ENCODE results near the gene PRKCD.

Gene PRKCD

DNA sequence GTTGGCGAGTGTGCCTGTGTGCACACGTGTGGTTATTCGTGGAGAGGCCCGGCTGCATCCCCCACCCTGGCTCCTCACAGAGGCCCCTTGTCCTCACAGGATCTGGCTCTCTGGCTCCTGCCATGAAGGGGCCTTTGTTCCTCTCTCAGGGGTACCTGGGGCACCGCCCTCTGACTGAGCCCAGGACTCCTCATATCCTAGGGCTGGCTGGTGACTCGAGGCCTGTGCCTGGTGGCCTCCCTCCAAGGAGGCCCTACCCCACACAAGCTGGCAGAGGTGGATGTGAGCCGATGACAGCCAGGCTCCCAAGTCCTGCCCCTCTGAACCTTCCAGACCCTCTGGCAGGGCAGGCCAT lies 10.0 kb downstream of the PRKCD start:
- TF ChIP-seq, protein P1, sequence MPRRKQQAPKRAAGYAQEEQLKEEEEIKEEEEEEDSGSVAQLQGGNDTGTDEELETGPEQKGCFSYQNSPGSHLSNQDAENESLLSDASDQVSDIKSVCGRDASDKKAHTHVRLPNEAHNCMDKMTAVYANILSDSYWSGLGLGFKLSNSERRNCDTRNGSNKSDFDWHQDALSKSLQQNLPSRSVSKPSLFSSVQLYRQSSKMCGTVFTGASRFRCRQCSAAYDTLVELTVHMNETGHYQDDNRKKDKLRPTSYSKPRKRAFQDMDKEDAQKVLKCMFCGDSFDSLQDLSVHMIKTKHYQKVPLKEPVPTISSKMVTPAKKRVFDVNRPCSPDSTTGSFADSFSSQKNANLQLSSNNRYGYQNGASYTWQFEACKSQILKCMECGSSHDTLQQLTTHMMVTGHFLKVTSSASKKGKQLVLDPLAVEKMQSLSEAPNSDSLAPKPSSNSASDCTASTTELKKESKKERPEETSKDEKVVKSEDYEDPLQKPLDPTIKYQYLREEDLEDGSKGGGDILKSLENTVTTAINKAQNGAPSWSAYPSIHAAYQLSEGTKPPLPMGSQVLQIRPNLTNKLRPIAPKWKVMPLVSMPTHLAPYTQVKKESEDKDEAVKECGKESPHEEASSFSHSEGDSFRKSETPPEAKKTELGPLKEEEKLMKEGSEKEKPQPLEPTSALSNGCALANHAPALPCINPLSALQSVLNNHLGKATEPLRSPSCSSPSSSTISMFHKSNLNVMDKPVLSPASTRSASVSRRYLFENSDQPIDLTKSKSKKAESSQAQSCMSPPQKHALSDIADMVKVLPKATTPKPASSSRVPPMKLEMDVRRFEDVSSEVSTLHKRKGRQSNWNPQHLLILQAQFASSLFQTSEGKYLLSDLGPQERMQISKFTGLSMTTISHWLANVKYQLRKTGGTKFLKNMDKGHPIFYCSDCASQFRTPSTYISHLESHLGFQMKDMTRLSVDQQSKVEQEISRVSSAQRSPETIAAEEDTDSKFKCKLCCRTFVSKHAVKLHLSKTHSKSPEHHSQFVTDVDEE (CRISPR knock-in tag; IDR thresholded peaks at IDR 0.05), result no peak
- TF ChIP-seq ISL1 (CRISPR knock-in tag; IDR thresholded peaks at IDR 0.05) (no peak), GLIS3 (CRISPR knock-in tag; IDR thresholded peaks at IDR 0.05) (no peak), ZNF565 (CRISPR knock-in tag; conservative IDR thresholded peaks at IDR 0.05; ENCODE audit: low read depth) (no peak), OSR1 (CRISPR knock-in tag; IDR thresholded peaks at IDR 0.05) (no peak), TCF4 (CRISPR knock-in tag; IDR thresholded peaks at IDR 0.05; ENCODE audit: borderline replicate concordance) (no peak), RARB (CRISPR knock-in tag; IDR thresholded peaks at IDR 0.05) (no peak)
- TF ChIP-seq, protein P2, sequence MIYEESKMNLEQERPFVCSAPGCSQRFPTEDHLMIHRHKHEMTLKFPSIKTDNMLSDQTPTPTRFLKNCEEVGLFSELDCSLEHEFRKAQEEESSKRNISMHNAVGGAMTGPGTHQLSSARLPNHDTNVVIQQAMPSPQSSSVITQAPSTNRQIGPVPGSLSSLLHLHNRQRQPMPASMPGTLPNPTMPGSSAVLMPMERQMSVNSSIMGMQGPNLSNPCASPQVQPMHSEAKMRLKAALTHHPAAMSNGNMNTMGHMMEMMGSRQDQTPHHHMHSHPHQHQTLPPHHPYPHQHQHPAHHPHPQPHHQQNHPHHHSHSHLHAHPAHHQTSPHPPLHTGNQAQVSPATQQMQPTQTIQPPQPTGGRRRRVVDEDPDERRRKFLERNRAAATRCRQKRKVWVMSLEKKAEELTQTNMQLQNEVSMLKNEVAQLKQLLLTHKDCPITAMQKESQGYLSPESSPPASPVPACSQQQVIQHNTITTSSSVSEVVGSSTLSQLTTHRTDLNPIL (CRISPR knock-in tag; IDR thresholded peaks at IDR 0.05; ENCODE audit: low read depth), result no peak
- TF ChIP-seq, protein P3, sequence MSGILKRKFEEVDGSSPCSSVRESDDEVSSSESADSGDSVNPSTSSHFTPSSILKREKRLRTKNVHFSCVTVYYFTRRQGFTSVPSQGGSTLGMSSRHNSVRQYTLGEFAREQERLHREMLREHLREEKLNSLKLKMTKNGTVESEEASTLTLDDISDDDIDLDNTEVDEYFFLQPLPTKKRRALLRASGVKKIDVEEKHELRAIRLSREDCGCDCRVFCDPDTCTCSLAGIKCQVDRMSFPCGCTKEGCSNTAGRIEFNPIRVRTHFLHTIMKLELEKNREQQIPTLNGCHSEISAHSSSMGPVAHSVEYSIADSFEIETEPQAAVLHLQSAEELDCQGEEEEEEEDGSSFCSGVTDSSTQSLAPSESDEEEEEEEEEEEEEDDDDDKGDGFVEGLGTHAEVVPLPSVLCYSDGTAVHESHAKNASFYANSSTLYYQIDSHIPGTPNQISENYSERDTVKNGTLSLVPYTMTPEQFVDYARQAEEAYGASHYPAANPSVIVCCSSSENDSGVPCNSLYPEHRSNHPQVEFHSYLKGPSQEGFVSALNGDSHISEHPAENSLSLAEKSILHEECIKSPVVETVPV (CRISPR knock-in tag; IDR thresholded peaks at IDR 0.05), result no peak
- ATAC-seq, result no peak

DNA sequence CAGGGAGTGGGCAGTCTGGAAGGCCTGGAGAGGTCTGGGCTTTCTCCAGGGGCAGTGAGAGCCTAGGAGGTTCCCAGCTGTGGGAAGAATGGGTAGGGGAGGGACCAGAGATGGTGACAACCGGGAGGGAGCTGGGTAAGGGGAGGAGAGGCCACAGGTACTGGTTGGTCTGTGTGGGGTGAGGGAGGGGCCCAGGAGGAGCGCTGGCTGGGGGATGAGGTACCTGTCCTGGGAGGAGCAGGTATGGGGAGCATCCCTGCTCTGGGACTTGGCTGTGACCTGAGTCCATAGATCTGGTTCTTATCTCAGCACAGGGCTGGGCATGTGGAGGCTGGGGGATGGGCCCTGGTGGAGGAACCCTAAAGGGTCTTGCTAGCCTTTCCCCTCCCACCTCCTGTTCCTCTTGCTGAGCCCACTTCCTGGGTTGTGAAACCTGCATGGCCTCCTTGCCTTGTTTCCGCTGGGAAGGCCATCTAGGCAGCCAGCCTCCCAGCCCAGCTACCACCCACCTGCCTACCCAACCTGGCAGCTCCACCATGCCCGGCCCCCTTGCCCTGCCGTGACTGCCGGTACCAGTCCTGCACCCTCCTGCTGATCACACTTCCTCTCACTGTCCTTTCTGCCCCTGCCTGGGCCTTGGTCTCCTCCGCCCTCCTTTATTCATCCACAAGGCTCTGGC lies 11.0 kb downstream of the PRKCD start:
- TF ChIP-seq SNAI2 (CRISPR knock-in tag; IDR thresholded peaks at IDR 0.05) (no peak), ZNF8 (CRISPR knock-in tag; IDR thresholded peaks at IDR 0.05) (no peak), BACH2 (CRISPR knock-in tag; IDR thresholded peaks at IDR 0.05; ENCODE audit: borderline replicate concordance) (no peak), ZNF565 (CRISPR knock-in tag; conservative IDR thresholded peaks at IDR 0.05; ENCODE audit: low read depth) (no peak), ZNF70 (CRISPR knock-in tag; IDR thresholded peaks at IDR 0.05) (no peak), ZFP30 (CRISPR knock-in tag; IDR thresholded peaks at IDR 0.05) (no peak), TOX (CRISPR knock-in tag; IDR thresholded peaks at IDR 0.05; ENCODE audit: borderline replicate concordance) (no peak)
- TF ChIP-seq, protein P4, sequence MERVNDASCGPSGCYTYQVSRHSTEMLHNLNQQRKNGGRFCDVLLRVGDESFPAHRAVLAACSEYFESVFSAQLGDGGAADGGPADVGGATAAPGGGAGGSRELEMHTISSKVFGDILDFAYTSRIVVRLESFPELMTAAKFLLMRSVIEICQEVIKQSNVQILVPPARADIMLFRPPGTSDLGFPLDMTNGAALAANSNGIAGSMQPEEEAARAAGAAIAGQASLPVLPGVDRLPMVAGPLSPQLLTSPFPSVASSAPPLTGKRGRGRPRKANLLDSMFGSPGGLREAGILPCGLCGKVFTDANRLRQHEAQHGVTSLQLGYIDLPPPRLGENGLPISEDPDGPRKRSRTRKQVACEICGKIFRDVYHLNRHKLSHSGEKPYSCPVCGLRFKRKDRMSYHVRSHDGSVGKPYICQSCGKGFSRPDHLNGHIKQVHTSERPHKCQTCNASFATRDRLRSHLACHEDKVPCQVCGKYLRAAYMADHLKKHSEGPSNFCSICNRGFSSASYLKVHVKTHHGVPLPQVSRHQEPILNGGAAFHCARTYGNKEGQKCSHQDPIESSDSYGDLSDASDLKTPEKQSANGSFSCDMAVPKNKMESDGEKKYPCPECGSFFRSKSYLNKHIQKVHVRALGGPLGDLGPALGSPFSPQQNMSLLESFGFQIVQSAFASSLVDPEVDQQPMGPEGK (CRISPR knock-in tag; IDR thresholded peaks at IDR 0.05; ENCODE audit: borderline replicate concordance), result no peak
- TF ChIP-seq, protein P1 (CRISPR knock-in tag; IDR thresholded peaks at IDR 0.05), result no peak
- TF ChIP-seq, protein P5, sequence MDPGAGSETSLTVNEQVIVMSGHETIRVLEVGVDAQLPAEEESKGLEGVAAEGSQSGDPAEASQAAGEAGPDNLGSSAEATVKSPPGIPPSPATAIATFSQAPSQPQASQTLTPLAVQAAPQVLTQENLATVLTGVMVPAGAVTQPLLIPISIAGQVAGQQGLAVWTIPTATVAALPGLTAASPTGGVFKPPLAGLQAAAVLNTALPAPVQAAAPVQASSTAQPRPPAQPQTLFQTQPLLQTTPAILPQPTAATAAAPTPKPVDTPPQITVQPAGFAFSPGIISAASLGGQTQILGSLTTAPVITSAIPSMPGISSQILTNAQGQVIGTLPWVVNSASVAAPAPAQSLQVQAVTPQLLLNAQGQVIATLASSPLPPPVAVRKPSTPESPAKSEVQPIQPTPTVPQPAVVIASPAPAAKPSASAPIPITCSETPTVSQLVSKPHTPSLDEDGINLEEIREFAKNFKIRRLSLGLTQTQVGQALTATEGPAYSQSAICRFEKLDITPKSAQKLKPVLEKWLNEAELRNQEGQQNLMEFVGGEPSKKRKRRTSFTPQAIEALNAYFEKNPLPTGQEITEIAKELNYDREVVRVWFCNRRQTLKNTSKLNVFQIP (CRISPR knock-in tag; IDR thresholded peaks at IDR 0.05; ENCODE audit: borderline replicate concordance, low read depth), result no peak
- TF ChIP-seq, protein P3 (CRISPR knock-in tag; IDR thresholded peaks at IDR 0.05), result no peak
- ATAC-seq, result no peak

All from SK-N-SH treated with all-trans-retinoic acid at 6 μM for 48 hours (cell line).